ENCODE data around the gene FAR2.

FAR2 gene

GRCh38 chr12:29116414-29116813 lies 32.7 kb upstream of the FAR2 start:
- TF ChIP-seq FOXM1 (IDR thresholded peaks at IDR 0.05; ENCODE audit: borderline replicate concordance, low read depth) (no peak), EGR1 (IDR thresholded peaks at IDR 0.05) (no peak), TCF12 (IDR thresholded peaks at IDR 0.05; ENCODE audit: low read depth) (no peak), CREB1 (IDR thresholded peaks at IDR 0.05; ENCODE audit: low read depth) (no peak), REST (IDR thresholded peaks at IDR 0.05; ENCODE audit: low read depth) (no peak), ZBTB7A (IDR thresholded peaks at IDR 0.05; ENCODE audit: low read depth) (no peak), CEBPB (IDR thresholded peaks at IDR 0.05) (no peak), YY1 (IDR thresholded peaks at IDR 0.05; ENCODE audit: low read depth) (no peak), NFIC (IDR thresholded peaks at IDR 0.05) (no peak), TEAD4 (IDR thresholded peaks at IDR 0.05) (no peak), MAX (IDR thresholded peaks at IDR 0.05) (no peak), TAF1 (IDR thresholded peaks at IDR 0.05; ENCODE audit: low read depth) (no peak), RAD21 (IDR thresholded peaks at IDR 0.05; ENCODE audit: low read depth) (no peak), EP300 (IDR thresholded peaks at IDR 0.05; ENCODE audit: borderline replicate concordance) (no peak), USF1 (IDR thresholded peaks at IDR 0.05) (no peak)

- TF ChIP-seq NFIC (IDR thresholded peaks at IDR 0.05) (no peak), CEBPB (IDR thresholded peaks at IDR 0.05) (no peak), TAF1 (IDR thresholded peaks at IDR 0.05; ENCODE audit: low read depth) (no peak), USF1 (IDR thresholded peaks at IDR 0.05) (no peak), EGR1 (IDR thresholded peaks at IDR 0.05) (no peak), RAD21 (IDR thresholded peaks at IDR 0.05; ENCODE audit: low read depth) (no peak), REST (IDR thresholded peaks at IDR 0.05; ENCODE audit: low read depth) (no peak), YY1 (IDR thresholded peaks at IDR 0.05; ENCODE audit: low read depth) (no peak)
These were observed 17.5 kb upstream of the FAR2 start for GRCh38 chr12:29131539-29131938.

GRCh38 chr12:29132316-29132715 lies 16.8 kb upstream of the FAR2 start:
- TF ChIP-seq TEAD4 (IDR thresholded peaks at IDR 0.05): no peak
- TF ChIP-seq CREB1 (IDR thresholded peaks at IDR 0.05; ENCODE audit: low read depth): no peak
- no peak for TF ChIP-seq MAX (IDR thresholded peaks at IDR 0.05)
- TF ChIP-seq CEBPB (IDR thresholded peaks at IDR 0.05): no peak
- no peak for TF ChIP-seq NFIC (IDR thresholded peaks at IDR 0.05)
- TF ChIP-seq EP300 (IDR thresholded peaks at IDR 0.05; ENCODE audit: borderline replicate concordance): no peak
- no peak for TF ChIP-seq YY1 (IDR thresholded peaks at IDR 0.05; ENCODE audit: low read depth)
- TF ChIP-seq REST (IDR thresholded peaks at IDR 0.05; ENCODE audit: low read depth): no peak
- no peak for TF ChIP-seq TAF1 (IDR thresholded peaks at IDR 0.05; ENCODE audit: low read depth)
- no peak for TF ChIP-seq RAD21 (IDR thresholded peaks at IDR 0.05; ENCODE audit: low read depth)
- TF ChIP-seq FOXM1 (IDR thresholded peaks at IDR 0.05; ENCODE audit: borderline replicate concordance, low read depth): no peak
- TF ChIP-seq TCF12 (IDR thresholded peaks at IDR 0.05; ENCODE audit: low read depth): no peak
- TF ChIP-seq USF1 (IDR thresholded peaks at IDR 0.05): no peak
- no peak for TF ChIP-seq EGR1 (IDR thresholded peaks at IDR 0.05)
- TF ChIP-seq ZBTB7A (IDR thresholded peaks at IDR 0.05; ENCODE audit: low read depth): no peak

- TF ChIP-seq MAX (IDR thresholded peaks at IDR 0.05) (no peak), RAD21 (IDR thresholded peaks at IDR 0.05; ENCODE audit: low read depth) (no peak), NFIC (IDR thresholded peaks at IDR 0.05) (no peak), TAF1 (IDR thresholded peaks at IDR 0.05; ENCODE audit: low read depth) (no peak), EGR1 (IDR thresholded peaks at IDR 0.05) (no peak), YY1 (IDR thresholded peaks at IDR 0.05; ENCODE audit: low read depth) (no peak), TEAD4 (IDR thresholded peaks at IDR 0.05) (no peak), ZBTB7A (IDR thresholded peaks at IDR 0.05; ENCODE audit: low read depth) (no peak), USF1 (IDR thresholded peaks at IDR 0.05) (no peak), TCF12 (IDR thresholded peaks at IDR 0.05; ENCODE audit: low read depth) (no peak), CEBPB (IDR thresholded peaks at IDR 0.05) (no peak), EP300 (IDR thresholded peaks at IDR 0.05; ENCODE audit: borderline replicate concordance) (no peak), REST (IDR thresholded peaks at IDR 0.05; ENCODE audit: low read depth) (no peak), CREB1 (IDR thresholded peaks at IDR 0.05; ENCODE audit: low read depth) (no peak), FOXM1 (IDR thresholded peaks at IDR 0.05; ENCODE audit: borderline replicate concordance, low read depth) (no peak)
These were observed 15.9 kb upstream of the FAR2 start for GRCh38 chr12:29133181-29133580.
